ENCODE data around the gene KYAT1.

- TF ChIP-seq CTCF (IDR thresholded peaks at IDR 0.05; ENCODE audit: control extremely low read depth in 1 of 3, insufficient read depth in 1 of 3, low read depth in 1 of 3, low read length in 3 of 3), result no peak
- TF ChIP-seq GABPA (IDR thresholded peaks at IDR 0.05; ENCODE audit: borderline replicate concordance, insufficient read depth, low read length), result no peak
- TF ChIP-seq POLR2AphosphoS5 (IDR thresholded peaks at IDR 0.05; ENCODE audit: low read depth, low read length), result no peak
- no peak for TF ChIP-seq ZNF274 (IDR thresholded peaks at IDR 0.05; ENCODE audit: borderline replicate concordance, extremely low read depth, low read length)
- TF ChIP-seq CBX5 (IDR thresholded peaks at IDR 0.05; ENCODE audit: low read depth, low read length), result no peak
- TF ChIP-seq SP1 (IDR thresholded peaks at IDR 0.05; ENCODE audit: low read depth, low read length), result no peak
- TF ChIP-seq SUZ12 (IDR thresholded peaks at IDR 0.05; ENCODE audit: low read length), result no peak
- no peak for TF ChIP-seq USF2 (IDR thresholded peaks at IDR 0.05; ENCODE audit: low read length)
- no peak for TF ChIP-seq TAF7 (optimal IDR thresholded peaks at IDR 0.05; ENCODE audit: borderline replicate concordance, low read depth, low read length)
Measured at GRCh38 chr9:128841694-128842492, 39.9 kb downstream of the KYAT1 start.

Measured in H1 (cell line).